Glomerular visceral epithelial cell (primary cell): ENCODE results near the gene MOV10.
"Not testable (repeated sequence)": the region's sequence is repeated elsewhere in the genome, so short reads cannot be mapped to it uniquely, and the experiment has no call there.

Experiments
- DNase-seq: peaks from one replicate; pipeline ENCODE4 v3.0.0-alpha.2; 2016; ENCODE audit errors: extremely low spot score

The MOV10 gene

DNA sequence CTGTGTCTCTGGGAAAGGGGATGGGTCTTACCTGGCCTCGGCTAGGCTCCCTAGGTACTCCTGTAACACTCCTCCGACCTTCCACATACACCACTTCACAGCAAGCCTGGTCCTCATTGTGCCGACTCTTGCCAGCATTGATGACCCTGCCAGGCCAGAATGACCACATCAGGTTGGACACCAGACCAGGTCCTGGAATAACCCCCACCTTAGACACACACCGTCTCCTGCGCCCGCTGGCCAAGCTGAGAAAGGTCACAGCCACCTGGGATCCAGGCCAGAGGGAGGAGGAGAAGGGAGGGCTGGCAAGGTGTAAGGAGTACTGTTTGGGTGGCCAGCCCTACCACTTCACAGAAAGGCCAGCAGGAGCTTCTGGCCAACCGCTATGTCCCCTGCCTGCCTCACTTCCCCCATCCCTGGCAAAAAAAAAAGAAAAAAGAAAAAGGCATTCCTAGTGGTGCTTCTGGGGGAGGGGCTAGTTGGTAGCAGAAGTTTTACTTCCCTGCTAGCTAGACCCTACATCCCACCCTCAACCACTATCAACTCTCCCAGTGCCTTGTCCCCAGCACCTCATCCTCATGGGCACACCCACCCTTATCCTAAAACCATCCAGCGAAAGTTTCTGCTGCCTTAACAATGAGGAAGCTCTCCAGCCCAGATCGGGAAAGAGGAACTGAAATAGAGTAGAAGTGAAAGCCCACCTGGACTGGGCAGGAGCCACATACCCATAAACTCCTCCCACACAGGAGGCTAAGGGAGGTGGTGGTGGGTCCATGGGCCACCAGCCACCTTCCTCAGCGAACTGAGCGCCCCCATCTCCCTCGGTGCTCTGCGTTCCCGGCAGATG is 39.2 kb downstream of the MOV10 start:
- DNase-seq: no peak

DNA sequence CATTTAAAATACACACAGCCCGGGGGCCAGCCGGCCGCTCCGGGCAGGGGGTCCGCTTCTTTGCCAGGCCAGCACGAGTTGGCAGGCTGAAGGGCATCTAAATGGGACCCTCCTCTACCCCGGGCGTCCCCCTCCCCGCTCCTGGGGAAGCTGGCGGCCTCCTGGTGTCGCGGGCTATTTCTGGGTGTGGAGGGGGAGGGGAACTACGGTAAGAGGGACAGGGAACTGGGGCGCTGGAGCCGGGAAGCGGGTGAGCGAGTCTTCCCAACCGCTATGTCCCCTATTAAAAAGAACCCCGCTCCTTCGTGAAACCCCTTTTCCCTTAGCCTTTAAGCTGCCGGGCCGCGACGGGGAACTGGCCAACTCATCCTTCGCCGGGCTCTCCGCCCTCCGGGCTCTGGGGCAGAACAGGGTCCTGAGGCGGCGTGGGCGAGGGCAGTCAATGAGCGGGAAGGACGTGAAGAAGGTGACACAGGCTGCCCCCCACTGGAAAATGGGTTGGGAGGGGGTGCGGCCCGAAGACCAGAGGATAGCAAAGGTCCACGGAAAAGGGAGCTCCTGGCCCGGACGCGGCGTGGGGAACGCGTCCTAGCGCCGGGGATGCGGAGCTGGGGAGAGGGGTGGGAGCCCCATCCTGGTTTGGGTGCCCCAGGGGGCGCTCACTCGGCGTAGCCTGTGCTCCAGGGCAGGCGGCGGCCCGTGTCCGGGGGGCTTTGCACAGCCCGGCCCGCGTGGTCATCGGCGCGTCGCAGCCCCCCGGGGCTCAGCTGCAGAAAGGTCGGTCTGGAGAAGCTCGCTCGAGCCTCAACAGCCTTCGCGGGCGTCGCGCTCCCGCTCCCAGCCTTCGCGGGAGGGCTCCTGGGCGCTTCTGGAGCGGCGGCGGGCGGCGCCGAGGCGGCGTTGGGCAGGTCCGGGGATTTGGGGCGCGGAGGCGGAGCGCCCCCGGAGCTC is 40.1 kb downstream of the MOV10 start:
- DNase-seq: no peak

DNA sequence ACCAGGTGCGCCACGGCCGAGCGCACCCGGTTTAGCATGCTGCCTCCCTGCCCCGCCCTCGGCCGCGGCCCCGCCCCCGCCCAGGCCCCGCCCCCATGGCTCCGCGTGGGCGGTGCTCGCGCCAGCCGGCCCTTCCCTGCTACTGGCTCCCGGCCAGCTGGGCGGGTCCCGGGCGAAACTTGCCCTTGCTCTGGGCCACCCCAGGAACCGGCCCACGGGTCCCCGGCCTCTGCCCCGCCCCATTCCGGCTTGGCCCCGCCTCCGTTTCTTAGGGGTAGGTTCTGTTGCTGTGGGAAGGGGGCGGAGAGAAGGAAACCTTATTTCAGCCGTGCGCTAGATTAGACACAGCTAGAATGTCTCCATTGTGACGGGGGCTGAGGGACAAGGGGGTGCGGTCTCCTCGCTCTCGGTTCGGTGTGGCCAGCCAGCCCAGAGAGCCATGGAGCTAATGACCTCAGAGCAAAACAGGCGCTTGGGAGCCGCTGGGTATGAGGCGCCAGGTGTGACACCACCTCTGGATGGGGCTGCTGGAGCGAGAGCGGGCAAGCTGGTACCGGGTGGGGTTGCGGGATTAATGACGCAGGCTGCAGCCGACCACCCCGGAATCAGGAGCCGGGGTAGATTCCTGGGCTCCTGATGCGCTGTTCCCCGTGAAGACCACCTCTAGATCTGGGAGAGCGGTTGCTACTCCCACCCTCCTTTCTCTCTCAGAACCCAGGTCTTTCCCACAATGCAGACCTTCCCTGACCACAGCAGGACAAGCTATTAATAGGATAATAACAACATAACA is 41.0 kb downstream of the MOV10 start, which contains the start of gene PPM1J:
Gene PPM1J (minus strand): TSS at position 69 of the 790 bp plus-strand sequence. CDS start 31 bp downstream, at position 38.
- peak; percentile 97 for DNase-seq

DNA sequence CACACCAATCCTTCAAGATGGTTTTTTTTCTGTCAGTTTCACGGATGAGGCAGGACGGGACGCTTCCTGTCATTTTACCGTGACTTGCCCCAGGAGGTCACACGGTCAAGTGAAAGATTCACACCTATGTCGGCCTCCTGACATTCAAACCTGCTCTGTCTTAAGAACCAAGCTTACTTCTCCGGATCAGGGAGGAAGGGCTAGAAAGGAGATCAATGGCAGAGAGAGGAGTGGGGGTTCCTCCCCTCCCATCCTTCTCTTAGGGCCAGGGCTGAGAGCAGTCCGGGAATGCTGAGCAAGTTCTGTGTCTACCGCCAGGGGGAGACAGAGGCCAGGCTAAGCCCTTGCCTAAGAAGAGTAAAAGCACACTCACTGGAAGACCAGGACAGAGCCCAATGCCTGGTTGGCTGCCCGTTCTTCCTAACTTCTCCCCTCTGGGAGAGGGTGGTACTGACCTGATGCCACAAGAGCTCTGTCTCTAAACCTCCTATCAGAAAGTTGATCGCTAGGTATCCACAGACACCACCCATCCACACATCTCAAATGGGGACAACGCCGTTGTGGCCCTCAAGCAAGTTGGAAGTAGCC is 41.8 kb downstream of the MOV10 start:
- peak; percentile 92 for DNase-seq

DNA sequence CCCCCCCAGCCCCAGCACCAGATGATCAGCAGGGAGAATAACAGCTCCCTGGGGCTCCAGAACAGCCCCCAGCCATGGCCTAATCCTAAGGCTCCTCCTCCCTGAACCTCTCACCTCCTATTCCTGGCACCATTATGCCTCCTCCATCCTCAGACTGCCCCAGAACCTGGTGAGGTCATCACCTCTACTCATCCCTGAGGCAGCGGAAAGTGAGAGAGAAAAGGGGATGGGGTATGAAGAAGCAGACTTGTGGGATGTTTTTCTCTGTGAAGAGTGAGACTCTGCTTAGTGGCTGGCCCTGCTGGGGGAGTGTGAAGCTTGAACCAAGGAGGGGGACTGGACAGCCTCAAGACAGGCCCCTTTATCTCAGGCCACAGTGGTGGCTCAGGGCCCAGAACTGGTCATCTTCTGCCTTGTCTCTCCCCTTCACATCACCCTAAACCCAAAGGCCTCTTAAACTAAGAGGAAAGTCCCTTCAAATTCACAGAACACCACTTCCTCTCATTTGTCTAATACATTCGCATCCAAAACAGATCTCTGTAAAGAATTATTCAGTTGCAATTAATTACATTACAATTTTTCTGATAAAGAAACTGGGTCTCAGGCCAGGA is 42.9 kb downstream of the MOV10 start:
- no peak for DNase-seq

DNA sequence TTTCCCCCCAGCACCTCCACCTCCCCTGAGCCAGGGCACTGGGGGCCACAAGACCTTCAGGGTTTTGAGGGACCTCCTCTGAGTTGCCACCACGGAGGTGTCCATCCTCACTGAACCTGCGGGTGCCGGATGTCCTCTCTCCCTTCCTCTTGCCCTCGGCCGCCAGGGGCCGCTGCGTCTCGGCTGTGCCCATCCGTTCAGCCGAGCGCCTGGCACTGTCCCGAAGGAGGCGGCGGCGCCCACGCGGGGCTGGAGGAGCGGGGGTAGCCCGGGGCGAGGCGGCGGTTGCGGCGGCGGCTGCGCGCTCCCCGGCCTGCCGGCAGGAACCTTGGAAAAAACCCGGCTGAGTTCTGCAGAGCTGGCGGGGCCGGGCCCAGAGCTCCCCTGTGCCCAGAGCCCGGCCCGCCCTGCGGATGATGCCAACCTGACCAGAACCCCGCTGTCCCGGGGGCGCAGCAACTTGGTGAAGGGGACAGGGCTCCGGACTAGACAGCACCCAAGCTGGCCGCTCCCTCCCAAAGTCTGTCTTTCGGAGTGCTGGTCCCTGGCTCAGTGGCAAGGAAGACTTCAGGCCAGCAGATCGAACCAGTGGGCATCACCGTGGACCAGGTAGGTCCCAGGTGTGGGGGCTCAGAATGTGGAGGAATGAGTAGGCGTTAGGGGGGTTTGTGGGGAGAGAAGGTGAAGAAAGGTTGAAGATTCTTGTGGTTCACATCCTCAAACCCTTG is 44.4 kb downstream of the MOV10 start:
- peak; percentile 78 for DNase-seq

DNA sequence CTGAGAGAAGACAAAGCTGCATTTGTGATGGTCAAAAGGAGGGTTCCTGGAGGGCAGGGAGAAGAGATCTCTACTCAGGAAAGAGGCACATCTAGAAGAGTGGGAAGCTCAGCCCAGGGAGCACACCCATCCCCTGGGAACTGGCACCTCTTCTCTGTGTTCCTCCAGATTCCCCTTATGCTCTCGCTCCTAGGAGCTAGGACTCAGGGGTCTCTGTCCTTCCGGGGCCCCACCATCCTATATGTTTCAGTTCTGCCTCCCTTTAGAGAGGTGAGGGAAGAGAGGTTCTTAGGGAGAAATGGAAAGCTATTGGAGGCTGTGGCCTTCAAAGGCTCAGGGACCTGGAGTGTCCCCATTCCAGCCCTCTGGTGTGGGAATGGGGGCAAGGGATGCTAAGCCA is 45.2 kb downstream of the MOV10 start:
- no peak for DNase-seq

DNA sequence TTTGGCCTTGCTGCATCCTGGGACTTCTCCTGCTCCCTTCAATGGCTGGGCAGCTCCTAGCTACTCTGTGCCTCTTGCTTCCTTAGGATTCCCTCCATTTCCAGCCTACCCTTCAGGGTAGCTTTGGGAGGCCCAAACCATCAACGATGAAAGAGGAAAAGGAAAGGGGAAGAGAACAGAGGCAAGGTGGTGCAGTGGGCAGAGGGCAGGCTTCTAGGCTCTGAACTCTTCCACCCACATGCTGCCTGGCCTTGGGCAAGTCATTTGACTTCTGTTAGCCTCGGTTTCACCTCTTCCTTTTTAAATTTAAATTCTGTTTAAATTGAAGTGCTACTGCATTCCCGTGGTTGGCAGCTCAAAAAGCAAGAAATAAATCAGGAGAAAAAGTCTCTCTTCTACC is 46.3 kb downstream of the MOV10 start:
- DNase-seq: no peak

DNA sequence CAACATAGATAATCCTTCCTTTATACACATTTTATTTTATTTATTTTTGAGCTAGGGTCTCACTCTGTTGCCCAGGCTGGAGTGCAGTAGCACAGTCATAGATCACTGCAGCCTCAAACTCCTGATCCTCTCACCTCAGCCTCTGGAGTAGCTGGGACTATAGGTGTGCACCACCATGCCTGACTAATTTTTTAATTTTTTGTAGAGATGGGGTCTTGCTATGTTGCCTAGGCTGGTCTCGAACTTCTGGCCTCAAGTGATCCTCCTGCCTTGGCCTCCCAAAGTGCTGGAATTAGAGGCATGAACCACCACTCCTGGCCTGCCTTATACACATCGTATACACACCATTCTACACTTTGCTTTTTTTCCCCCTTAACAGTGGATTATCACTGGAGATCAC is 46.8 kb downstream of the MOV10 start:
- DNase-seq: not testable (repeated sequence)

DNA sequence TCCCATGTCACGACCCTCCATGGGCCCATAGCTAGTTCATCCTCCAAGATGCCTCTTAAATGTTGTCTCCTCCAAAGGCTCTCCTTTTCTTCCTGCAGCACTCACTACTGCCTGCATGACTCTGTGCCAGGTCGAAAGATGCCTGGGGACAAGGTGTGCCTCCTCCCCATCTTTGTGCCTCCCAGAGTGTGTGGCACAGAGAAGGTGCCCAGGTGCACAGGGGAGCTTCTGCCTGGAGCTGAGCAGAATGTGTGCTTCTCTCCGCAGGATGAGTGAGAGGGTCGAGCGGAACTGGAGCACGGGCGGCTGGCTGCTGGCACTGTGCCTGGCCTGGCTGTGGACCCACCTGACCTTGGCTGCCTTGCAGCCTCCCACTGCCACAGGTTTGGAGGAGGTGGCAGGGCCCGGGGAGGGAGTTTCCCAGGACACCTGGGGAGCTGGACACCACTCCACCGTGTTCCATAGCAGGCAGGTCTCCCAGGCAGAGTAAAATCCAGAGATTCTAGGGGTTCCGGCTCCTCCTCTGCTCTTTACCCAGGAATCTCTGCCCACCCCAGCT is 47.6 kb downstream of the MOV10 start:
- no peak for DNase-seq

DNA sequence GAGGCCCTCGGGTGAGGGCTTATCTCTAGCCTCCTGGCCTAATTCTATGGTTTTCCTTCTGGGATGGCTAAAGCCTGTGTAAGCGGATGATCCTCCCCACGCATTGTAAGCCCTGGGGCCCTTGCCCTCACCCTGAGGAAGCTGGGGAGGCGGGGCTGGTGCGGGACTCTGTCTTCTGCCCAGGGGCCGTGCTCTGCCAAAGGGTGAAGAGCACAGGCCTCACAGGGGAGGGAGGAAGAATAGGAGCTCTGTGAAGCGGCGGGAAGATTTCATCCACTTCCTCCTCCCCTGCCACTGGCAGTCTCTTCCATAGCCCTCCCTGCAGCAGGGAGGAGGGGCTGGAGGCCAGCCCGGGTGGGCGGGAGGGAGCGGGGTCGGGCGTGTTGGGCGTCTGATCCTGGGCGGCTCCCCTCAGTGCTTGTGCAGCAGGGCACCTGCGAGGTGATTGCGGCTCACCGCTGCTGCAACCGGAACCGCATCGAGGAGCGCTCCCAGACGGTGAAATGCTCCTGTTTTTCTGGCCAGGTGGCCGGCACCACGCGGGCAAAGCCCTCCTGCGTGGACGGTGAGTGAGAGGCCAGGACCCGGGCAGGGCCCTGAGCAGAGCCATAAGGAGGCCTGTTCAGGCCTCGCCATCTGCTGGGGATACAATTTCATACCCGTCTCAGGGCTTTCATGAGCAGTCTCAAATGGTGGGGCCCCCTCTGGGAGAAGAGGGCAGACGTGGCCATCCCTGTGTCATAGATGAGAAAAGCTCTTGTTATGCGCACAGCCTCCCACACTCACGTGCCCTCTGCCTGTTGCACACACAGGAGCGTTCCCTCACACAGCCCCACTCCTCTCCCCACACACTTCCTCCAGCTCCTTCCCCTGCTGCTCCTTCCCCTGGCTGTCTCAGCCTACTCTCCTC is 48.4 kb downstream of the MOV10 start:
- DNase-seq: no peak

DNA sequence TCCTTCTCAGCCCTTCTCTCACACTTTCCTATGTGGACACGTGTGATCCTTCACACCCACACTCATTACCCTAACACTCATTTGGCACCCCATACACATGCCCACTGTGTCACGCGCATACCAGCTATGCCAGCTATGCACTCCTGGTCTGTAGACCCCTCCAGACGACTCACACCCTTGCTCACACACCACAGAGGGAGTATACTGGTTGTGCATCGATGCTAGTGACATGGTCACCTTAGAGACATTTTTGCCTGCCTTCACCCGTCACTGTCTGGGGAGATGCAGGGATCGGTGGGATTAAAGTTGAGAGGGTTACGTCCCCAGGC is 49.0 kb downstream of the MOV10 start:
- DNase-seq: no peak

DNA sequence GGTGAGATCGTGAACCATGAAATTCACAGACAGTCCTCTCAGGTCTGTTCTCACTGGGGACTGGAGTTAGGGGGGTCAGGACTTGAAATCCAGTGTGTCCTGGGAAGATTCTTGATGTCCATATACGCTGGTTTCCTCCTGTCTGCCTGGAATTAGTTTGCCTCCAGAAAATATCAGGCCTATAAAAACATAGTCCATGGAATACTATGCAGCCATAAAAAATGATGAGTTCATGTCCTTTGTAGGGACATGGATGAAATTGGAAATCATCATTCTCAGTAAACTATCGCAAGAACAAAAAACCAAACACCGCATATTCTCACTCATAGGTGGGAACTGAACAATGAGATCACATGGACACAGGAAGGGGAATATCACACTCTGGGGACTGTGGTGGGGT is 49.8 kb downstream of the MOV10 start:
- not testable (repeated sequence) for DNase-seq

DNA sequence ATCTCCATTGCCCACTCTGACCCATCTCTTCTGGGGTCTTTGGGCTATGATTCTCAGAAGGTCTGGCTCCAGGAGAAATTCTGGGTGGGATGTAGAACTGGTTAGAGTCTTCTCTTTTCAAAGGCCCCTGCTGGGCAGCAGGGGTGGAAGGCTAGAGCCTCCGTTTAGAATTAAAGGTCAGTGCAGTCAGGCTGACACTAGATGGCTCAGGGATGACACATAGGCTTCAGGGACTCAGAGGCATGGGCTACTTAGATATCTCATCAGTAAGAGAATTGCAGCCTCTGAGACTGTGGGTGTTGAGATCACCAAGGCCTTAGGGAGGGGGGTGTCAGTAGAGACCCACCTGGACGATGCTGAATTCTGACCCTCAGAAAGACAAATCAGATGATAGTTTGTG is 53.3 kb downstream of the MOV10 start:
- DNase-seq: peak; percentile 44

DNA sequence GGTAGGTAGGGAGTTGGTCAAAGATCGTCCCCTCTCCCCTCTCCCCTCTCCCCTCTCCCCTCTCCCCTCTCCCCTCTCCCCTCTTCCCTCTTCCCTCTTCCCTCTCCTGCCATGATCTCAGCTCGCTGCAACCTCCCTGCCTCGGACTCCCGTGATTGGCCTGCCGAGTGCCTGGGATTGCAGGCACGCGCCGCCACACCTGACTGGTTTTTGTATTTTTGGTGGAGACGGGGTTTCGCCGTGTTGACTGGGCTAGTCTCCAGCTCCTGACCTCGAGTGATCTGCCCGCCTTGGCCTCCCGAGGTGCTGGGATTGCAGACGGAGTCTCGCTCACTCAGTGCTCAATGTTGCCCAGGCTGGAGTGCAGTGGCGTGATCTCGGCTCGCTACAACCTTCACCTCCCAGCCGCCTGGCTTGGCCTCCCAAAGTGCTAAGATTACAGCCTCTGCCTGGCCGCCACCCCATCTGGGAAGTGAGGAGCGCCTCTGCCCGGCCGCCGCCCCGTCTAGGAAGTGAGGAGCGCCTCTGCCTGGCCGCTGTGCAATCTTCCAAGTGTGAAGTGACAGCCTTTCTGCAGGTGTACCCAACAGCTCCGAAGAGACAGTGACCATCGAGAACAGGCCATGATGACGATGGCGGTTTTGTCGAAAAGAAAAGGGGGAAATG is 54.0 kb downstream of the MOV10 start:
- not testable (repeated sequence) for DNase-seq

DNA sequence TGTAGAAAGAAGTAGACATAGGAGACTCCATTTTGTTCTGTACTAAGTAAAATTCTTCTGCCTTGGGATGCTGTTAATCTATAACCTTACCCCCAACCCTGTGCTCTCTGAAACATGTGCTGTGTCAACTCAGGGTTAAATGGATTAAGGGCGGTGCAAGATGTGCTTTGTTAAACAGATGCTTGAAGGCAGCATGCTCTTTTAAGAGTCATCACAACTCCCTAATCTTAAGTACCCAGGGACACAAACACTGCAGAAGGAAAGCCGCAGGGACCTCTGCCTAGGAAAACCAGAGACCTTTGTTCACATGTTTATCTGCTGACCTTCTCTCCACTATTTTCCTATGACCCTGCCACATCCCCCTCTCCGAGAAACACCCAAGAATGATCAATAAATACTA is 54.6 kb downstream of the MOV10 start:
- not testable (repeated sequence) for DNase-seq

DNA sequence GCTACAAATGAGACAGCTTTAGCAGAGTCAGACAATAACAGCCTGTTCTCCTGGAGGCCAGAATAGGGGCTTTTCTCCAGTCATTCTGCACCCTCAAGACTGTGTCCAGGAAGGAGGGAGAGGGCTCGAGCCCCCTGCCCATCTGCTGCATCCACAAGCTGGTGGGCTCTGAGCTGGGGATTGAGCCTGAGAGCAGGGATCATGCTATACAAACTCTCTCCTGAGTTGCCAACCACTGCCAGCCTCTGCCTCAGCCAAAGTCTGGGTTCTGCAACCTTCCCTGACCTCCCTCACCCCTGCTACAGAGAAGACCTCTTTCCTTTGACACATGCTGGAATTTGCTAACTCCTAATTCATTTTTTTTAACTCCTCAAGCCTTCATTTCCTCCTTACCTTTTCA is 55.5 kb downstream of the MOV10 start:
- no peak for DNase-seq

DNA sequence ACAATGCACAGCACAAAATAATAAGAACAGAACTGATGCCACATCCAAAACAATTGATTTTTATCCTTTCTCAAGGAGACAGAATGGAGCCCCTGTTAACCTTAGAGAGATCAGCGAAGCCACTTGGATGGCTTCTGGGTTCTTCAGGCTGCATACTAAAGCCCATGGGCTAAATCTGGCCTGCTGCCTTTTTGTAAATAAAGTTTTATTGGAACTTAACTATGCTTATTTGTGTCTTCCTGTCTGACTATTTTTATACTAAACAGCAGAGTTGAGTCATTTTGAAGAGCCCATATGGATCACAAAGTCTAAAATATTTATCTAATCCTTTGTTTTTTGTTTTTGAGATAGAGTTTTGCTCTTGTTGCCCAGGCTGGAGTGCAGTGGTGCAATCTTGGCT is 57.0 kb downstream of the MOV10 start:
- DNase-seq: no peak
